ENCODE results near the gene MBP.

- TF ChIP-seq CTCF (IDR thresholded peaks at IDR 0.05) (no peak), REST (IDR thresholded peaks at IDR 0.05; ENCODE audit: insufficient read depth in 1 of 2, low read depth in 2 of 2, low read length in 1 of 2) (no peak), POLR2AphosphoS5 (IDR thresholded peaks at IDR 0.05; ENCODE audit: low read depth, low read length) (no peak)
Measured at GRCh38 chr18:76970770-76971559, 161.6 kb downstream of the MBP start.
